Stomach (tissue), 4 donors: ENCODE results near the gene SLC6A8.
A peak's percentile ranks its signal among the peaks of the same experiment; 100 is the strongest.

Source experiments
- EP300 ChIP-seq: sonication (generic); formaldehyde crosslinking; IDR thresholded peaks from one replicate; pipeline ENCODE4 v1.6.1; 2017; ENCODE audit warnings: antibody characterized with exemption
- POLR2A ChIP-seq, 4 donors: fragments of 450-650 bp; IDR thresholded peaks; one replicate each; pipeline ENCODE4 v1.6.1; 2016; ENCODE audit warnings: antibody characterized with exemption in 4 of 4, control low read depth in 2 of 4, mild to moderate bottlenecking in 1 of 4, moderate library complexity in 1 of 4
- POLR2AphosphoS5 ChIP-seq, 3 donors: sonication (generic); formaldehyde crosslinking; IDR thresholded peaks; one replicate each; pipeline ENCODE4 v1.6.1; 2016; ENCODE audit warnings: antibody characterized with exemption in 3 of 3
- TF ChIP-seq, protein P1 (sequence below), 7 experiments: fragments of 450-650 bp in 4 of 7; fragments of 200-600 bp in 3 of 7; sonication (generic) in 3 of 7; IDR thresholded peaks; one replicate each; pipeline ENCODE4 v1.5.1; 2016 to 2019; ENCODE audit warnings: antibody characterized with exemption in 7 of 7, control low read depth in 2 of 7, mild to moderate bottlenecking in 1 of 7

DNA sequence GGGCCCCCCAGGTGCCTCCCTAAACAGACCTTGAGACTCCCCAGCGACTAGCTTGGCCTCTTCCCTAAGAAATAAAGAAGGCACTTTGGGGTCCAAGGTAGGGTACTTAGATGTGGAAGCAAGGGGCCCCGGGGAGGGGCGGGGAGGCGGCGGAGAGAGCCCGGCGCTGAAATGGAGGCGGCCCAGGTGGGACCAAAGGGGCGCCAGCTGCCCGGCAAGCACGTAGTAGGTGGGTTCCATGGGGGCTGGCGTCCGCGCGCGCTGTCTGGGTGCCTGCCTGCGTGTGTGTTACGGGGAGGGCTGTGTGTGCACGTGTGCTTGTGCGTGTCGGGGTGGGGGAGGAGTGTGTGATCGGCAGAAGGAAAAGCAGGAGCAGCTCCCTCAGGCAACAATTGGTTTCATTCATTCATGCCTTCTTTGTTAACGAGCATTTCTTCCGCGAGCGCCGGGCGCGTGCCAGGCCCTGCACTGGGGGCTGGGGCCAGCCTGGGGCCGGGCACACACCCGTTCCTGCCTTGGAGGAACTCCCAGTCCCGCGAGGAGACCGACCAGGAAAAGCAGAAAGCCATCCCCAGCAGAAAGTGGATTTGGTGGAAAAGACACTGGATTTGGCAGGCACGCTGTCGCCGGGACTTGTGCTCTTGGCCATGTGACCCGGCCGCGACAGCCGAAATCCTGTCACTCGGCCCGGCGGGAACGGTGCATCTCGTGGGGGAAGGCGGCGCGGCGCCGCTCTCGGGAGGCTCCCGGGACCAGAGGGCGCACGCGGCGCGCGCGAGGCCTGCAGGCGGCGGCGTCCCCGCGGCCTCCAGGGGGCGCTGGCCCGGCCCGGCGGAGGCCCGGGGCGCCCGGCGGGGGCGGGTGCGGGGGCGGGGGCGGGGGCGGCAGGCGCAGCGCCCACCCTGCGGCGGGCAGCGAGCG, 44.0 kb upstream of the SLC6A8 start:
- TF ChIP-seq, protein P1, sequence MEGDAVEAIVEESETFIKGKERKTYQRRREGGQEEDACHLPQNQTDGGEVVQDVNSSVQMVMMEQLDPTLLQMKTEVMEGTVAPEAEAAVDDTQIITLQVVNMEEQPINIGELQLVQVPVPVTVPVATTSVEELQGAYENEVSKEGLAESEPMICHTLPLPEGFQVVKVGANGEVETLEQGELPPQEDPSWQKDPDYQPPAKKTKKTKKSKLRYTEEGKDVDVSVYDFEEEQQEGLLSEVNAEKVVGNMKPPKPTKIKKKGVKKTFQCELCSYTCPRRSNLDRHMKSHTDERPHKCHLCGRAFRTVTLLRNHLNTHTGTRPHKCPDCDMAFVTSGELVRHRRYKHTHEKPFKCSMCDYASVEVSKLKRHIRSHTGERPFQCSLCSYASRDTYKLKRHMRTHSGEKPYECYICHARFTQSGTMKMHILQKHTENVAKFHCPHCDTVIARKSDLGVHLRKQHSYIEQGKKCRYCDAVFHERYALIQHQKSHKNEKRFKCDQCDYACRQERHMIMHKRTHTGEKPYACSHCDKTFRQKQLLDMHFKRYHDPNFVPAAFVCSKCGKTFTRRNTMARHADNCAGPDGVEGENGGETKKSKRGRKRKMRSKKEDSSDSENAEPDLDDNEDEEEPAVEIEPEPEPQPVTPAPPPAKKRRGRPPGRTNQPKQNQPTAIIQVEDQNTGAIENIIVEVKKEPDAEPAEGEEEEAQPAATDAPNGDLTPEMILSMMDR (IDR thresholded peaks at IDR 0.05), result peak in 1 of 7 experiments; percentile 7
- TF ChIP-seq POLR2A (IDR thresholded peaks at IDR 0.05) (no peak), EP300 (no peak), POLR2AphosphoS5 (IDR thresholded peaks at IDR 0.05) (no peak)
